NCI-H1417 treated with DMSO at 0.1 percent for 48 hours (cell line): ENCODE data around the gene TMEM176A.

Source experiments
- DNase-seq: peaks from one replicate; lab custom pipeline; 2025; lab: John Stamatoyannopoulos, UW

Gene TMEM176A

GRCh38 chr7:150849204-150849775 is 48.7 kb downstream of the TMEM176A start:
- no peak for DNase-seq

DNA sequence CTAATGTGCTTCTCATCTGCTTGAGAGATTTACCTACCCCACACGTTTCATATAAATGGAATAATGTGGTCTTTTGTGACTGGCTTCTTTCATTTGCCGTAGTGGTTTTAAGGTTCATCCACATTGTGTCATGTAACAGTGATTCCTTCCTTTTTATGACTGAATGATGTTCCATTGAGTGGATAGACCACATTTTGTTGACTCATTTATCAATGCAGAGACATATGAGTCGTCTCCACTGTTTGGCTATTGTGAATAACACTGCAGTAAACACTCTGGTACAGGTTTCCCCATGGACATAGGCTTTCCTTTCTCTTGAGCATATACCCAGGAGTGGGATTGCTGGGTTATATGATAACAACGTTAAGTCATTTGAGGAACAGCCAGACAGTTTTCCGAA is 49.7 kb downstream of the TMEM176A start:
- no peak for DNase-seq

DNA sequence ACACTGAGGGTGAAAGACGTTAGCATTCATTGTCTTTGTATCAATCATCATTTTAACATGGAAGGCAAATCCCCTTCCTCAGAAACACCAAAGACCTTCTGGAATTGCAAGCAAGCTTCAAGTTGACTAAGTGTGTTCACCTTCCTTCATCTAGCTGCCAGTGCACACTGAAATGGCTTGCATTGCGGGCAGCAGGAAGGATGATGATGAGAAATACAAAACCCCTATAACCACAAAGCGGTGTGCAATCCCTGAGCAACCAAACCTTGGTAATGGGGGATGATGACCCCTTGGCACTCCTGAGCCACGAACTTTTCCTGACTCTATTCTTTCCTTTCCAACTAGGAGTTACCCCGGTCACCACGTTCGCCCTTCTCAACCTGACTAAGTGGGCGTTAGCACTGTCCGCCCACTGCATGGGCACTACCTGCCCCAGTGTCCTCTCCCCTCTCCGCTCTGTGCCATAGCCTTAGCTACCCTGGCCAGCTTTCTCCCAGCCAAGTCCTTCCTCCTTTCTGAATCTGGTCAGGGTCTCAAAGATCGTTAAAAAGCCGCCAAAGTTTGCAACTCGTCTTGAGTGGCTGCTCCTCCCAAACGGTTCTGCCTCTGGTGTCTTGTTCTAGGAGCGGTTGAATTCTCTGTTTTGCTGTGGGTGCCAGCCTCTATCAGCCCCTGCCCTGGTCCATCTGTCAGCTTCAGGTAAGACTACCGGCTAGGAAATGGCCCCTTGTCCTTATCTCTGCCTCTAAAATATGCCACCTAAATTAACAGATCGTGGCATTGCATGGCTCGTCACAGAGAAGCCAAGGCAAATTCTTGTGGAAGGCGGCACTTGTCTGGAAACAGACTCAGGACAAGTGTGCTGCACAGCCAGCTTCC is 51.2 kb downstream of the TMEM176A start:
- DNase-seq, result no peak

- DNase-seq, result no peak
Observed at GRCh38 chr7:150852371-150852905, 51.9 kb downstream of the TMEM176A start, which contains the start of gene AOC1. TSS of gene AOC1 (plus strand) at chr7:150852517. CDS start at chr7:150856471, 3,954 bp downstream.

- DNase-seq, result no peak
Observed at GRCh38 chr7:150854066-150855000, 53.8 kb downstream of the TMEM176A start.
